GM21723 (cell line): ENCODE measurements around the gene COX7A2L.
A peak's percentile ranks its signal among the peaks of the same experiment; 100 is the strongest.
"Not testable (repeated sequence)": the region's sequence is repeated elsewhere in the genome, so short reads cannot be mapped to it uniquely, and the experiment has no call there.

Experiments
- ATAC-seq: cut with Tn5 transposase; IDR thresholded peaks from one replicate; pipeline ENCODE4 v1.9.1; 2021; ENCODE audit warnings: mild to moderate bottlenecking, moderate library complexity; ENCODE audit not compliant: unreplicated experiment

The COX7A2L gene

DNA sequence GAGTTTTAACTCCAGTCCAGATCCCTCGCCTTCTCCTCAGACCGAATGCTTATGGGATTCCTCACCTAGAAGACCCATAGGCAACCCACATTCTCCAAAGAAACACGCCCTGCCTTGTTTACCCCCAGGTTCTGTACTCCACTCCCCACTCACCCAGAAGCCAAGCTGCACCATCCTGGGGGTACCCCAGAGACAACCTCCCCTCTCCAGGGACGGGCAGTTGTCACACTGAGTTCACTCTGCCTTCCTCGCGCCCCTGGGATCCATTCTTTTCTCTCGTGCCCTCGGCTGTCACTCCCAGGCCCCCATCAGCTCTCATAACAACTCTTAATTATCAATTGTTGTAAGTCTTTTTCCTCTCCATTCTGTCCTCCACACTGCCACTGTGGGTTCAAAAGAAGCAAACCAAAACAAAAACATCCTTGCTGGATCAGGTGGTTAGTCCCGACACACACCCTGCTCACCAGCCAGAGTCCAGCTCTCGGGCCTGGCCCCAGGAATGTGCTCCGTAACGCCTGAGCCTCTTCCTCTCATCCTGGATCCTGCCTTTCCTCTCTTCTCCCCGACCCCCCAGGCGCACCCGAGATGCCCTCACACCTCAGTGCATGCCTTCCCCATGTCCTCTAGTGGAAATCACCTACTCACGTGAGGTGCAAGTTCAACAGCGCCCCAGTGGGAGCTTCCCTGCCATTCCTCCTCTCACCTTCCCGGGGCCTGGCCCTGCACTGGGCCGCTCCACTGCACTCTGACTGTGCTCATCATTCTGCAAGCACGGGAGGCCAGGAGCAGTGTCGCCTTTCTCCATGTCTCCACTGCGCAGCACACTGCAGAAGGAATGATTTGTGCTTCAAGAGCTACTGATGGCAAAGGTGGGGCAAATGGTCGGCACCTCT lies 20.7 kb downstream of the COX7A2L start:
- no peak for ATAC-seq

DNA sequence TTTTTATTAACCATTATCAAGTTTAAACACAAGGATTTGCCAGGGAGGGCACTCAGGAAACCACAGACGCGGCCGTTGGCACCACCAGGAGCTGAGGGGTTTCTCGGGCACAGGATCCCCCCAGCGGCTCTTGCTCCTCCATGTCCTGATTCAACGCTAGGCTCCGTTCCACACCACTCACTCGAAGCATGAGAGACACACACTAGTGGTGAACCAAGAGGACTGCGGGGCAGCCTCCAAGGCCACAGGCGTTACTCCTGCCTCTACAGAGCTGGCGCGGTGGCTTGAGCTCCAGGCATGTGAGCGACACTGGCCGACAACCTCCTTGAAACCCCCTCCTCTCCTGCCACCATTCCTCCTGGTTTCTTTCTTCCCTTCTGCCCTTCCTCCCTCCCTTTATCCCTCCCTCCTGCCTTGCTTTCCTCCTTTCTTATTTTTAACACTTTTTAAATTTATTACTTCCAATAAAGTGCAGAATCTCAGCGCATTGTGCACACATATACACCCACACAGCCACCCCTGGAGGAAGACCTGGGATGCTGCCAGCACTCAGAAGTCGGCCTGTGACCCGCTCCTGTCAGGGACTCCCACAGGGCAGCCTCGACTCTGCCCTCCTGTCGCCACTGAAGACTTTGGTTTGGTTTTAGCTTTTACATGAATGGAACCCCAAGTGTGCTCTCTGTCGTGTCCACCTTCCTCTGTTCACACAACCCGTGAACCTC lies 21.7 kb downstream of the COX7A2L start:
- no peak for ATAC-seq

- no peak for ATAC-seq
These were observed 22.3 kb downstream of the COX7A2L start for GRCh38 chr2:42338567-42339190.

DNA sequence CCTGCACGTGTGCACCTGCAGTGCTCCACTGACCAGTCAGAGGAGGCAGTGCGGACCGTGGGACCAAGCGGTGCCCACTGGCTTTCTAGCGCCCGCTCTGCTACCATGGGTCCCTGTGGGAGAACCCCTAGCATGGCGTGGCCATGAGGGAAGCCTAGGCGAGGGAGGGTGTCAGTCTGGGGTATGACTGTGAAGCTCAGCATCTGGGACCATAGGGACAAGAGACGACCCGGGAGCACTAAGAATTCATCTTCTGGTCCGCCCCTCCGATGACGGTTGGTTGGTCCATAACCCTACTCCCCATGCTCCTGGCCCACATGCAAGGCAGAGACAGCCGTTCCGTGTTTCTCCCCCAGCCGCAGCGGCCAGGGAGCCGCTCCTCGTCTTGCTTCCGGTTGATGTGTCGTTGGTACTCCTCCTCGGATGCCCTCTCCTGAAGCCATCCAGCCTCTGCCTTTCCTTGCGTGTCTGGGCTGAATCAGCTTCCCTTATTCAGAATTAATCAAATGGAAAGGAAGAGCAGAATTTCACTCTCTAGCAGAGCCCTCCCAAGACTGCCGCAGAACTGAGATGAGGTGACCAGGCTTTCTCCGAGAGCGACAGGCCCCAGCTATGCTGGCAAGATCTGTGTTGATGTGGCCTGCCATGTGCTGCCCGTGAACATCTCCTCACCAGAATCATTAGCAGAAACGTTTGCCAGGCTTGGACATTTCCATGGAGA lies 23.0 kb downstream of the COX7A2L start:
- no peak for ATAC-seq

DNA sequence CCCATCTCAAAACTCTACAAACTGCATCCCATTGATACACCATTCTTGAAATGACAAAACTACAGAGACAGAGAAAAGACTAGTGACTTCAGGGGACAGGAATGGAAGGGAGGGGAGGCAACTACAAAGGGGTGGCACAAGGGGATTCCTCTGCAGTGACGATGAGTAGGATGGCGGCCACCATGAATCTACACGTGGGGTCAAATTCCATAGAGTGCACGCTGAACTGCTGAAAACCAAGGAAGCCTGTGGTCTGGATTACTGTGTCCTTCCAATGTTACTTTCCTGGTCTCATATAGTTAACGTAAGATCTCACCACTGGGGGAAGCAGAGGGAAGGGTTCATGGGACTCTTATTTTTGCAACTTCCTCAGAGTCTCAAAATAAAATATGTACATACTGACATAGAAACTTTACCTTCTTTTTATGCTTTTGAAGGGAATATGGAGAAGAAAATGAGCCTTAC lies 23.6 kb downstream of the COX7A2L start:
- ATAC-seq, result no peak

DNA sequence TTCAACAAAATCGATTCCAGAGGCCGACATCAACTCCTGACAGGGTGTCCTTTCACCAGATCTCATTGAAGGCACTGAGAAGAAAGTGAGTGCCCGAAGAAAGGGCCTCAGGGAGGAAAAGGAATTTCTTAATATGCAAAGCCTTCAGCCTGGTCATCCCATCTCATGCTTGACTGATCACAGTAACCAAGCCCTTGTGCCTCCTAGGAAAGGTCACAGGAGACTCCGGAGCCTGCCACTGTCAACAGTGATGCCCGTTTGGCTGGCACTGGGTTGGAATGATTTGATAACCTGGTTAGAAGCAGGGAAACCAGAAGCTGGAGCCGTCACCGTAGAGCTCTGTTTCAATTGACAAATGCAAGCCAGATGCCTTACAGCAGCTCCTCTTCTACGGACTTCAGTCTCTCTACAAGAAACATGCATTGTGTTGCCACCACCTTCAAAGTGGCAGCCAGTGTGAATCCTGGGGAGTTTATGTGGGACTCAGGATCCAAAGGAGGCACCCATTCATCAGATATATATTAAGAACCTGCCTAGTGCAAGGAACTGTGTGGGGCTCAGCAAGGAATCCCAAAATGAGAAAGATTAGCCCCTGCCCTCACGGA lies 24.6 kb downstream of the COX7A2L start:
- ATAC-seq, result no peak

DNA sequence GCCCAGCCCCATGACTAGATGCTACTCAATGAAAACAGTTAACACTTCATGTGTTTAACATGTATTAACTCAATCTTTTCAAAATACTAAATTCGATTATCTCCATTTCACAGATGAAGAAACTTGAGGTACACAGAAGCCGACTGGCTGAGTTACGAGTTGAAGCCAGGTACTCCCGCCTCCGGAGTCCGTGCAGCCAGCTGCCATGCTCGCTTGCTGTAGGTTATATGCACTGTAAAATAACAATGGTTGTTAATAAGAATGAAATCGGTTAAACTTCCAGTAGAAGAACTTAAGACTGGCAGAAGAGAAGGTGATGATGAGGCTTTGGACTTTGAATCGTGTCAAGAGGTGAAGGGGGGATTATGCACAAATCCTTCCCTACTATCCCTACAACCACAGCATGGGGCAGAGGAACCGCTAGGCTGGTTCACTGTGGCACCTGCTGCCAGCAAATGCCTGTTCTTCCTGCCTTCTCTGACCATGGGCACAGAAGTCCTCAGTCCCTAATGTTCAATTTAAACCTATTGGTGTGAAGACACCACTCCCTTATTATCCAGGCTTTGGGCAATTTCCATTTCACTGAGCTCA lies 25.4 kb downstream of the COX7A2L start:
- ATAC-seq, result no peak

GRCh38 chr2:42334865-42335264 lies 26.2 kb downstream of the COX7A2L start:
- ATAC-seq, result not testable (repeated sequence)

DNA sequence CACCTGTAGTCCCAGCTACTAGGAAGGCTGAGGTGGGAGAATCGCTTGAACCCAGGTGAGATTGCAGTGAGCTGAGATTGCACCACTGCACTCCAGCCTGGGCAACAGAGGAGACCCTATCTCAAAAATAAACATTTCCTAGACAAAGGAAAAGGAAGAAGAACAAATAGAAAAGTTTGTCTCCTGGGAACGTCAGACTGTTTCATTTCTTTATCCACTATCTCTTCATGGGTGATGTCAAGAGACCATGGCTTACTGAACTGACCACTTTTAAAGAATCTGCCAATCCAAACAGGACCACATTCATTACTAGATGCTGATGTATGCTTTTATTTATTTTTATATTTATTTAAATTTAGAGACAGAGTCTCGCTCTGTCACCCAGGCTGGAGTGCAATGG lies 26.8 kb downstream of the COX7A2L start:
- no peak for ATAC-seq

DNA sequence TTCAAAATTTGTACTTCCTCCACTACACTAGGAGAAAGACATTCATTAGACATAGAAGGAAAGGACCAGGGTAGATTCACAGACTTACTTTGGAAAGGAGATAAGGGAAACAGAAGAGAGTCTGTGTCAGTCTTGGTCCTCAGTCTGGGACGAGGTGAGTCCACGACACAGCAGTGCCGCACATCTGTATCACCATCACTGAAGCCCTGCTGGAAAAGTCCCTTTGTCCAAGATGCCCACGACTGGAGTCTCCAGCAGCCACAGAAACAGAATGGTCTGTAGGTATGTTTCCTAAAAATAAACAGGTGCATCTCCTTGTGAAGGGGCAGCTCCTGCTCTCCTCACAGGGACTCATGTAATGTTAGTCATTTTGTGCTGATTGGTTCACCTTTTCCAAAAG lies 27.4 kb downstream of the COX7A2L start:
- no peak for ATAC-seq

DNA sequence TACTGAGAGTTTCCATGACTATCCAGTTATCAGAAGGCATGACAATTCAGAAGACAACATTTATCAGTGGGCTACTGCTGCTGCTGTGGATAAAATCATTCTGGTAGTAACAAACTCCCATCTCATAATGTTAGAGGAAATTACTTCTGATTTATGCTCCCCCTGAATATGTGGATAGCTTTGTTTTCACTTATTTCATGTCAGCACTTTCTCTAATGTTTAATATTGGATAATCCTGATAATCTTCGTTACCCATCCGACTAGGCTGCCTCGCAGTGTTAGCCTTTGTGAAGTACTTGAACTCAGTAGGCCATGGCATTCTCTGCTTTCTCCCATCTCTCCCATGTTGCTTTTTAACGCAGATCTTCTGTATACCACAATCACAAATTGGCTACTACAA lies 28.4 kb downstream of the COX7A2L start:
- ATAC-seq, result no peak

DNA sequence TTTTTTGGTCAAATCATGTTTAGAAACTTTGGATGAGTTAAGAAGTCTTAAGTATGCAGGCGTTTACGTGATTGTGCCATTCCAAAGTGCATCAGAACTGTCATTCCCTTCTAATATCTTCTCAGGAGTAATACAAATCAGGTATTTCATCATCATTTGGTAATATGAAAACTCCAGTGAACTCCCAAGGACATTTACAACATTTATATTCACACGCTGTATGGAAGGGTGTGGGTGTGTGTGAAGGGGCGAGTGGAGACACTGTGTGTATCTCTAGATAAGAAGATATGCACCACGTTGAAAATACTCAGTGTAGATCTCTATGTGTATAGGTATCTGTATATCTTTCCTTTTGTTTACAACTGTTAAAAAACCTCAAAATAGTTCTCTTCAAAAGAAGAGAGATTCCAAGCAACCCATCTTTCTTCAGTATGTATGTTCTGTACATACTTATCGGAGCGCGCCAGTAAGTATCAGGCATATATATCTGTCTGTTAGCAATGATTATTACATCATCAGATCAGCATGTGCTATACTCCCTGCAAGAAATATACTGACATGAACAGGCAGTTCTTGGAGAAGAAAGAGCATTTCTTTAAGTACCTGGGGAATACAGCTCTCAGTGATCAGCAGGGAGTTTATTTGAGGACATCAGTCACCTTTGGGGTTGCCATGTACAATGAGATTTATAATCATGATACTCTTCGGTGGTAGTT lies 29.3 kb downstream of the COX7A2L start:
- ATAC-seq, result no peak

DNA sequence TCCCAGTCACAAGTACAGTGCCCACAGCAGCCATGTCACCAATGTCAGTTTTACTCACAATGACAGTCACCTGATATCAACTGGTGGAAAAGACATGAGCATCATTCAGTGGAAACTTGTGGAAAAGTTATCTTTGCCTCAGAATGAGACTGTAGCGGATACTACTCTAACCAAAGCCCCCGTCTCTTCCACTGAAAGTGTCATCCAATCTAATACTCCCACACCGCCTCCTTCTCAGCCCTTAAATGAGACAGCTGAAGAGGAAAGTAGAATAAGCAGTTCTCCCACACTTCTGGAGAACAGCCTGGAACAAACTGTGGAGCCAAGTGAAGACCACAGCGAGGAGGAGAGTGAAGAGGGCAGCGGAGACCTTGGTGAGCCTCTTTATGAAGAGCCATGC lies 31.3 kb downstream of the COX7A2L start:
- no peak for ATAC-seq

GRCh38 chr2:42328923-42329322 lies 32.1 kb downstream of the COX7A2L start:
- ATAC-seq, result no peak

DNA sequence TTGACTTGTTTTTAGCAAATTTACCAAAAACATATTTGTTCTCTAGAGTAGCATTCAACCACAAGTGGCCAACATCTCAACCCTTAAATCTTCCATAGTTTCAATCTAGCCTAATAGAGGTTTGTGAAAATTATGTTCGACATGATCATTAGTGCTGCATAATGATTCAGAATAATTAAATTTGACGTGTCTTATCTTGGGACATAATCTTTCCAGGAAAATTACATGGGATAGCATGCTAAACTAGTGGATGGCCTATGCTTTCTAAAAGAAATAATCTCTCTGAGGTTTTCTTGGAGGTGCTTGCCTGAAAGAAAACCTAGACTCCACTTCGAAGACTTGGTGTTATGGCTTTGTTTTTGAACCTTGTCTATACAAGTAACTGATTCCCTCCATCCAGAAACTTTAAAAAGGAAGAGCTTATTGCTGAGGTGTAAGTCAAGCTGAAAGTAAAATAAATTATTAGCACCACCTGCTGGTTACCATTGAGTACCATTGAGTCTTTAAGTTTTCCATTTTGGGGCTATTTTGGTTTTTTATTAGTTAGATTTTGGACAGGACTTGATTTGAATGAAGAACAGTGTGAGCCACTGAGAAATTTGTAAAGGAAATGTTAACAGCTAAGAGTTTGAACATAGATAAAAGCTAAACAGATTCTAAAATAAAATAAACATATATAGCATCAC lies 32.7 kb downstream of the COX7A2L start:
- ATAC-seq, result no peak

- ATAC-seq, result peak; percentile 66
These were observed 33.9 kb downstream of the COX7A2L start for GRCh38 chr2:42327125-42327524.

DNA sequence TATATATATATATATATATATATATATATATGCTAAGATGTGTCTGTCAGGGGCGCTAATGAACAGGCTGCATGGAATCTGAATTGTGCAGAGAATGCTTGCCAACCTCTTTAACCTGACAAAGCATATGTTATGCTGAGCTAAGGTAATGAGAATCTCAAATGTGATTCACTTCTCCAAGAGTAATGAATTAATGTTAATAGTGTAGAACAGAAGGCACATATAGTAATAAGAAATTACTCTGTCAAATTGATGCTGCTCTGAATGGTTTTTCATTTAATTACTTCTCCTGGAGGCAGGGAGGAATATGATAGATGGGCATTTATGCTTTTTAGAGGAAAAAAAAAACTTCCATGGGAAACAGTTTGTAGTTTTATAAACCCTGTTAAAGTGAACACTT lies 35.4 kb downstream of the COX7A2L start:
- no peak for ATAC-seq

DNA sequence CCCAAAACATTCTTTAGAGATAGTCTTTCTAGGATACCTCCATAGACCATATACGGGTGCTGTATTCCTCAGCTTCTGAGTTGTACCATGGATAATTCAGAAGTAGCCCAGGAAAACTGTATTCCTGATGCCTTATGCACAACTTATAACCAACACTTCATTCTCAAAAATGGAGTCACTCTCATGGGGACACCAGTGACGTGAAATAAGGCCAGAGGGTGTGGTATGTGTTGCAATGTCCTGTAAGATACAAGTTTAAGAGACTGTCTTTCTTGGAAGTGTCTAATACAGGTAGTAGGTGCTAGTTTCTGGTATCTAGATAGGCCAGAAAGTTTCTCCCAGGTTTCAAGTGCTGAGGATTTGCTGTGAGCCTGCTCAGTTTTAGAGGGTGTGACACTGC lies 36.1 kb downstream of the COX7A2L start:
- ATAC-seq, result no peak

- no peak for ATAC-seq
These were observed 36.8 kb downstream of the COX7A2L start for GRCh38 chr2:42324244-42324643.
